H9 (cell line): ENCODE results near the gene PLA1A. TPM values are rescaled to one million over a fixed set of nuclear protein-coding genes. Genes with fewer than 3 reads are reported as not detected.

ENCODE experiments used
- DNase-seq: peaks from one replicate; pipeline ENCODE4 v3.0.0-alpha.2; 2017
- H2AFZ ChIP-seq: one replicate; pipeline ENCODE4 v1.6.1; 2013; ENCODE audit warnings: mild to moderate bottlenecking, low read length, control low read depth, moderate library complexity
- H2AK5ac ChIP-seq: 2 replicates; pipeline ENCODE4 v1.6.1; 2013; ENCODE audit warnings: low read length, control low read depth, mixed read lengths; ENCODE audit not compliant: insufficient read length
- H2BK120ac ChIP-seq: one replicate; pipeline ENCODE4 v1.6.1; 2013; ENCODE audit warnings: low read depth, mild to moderate bottlenecking, low read length, control low read depth, inconsistent platforms; ENCODE audit not compliant: poor library complexity, severe bottlenecking
- H2BK12ac ChIP-seq: 2 replicates; pipeline ENCODE4 v1.6.1; 2013; ENCODE audit warnings: low read length, control low read depth, mixed read lengths, low read depth; ENCODE audit not compliant: insufficient read length
- H2BK15ac ChIP-seq: 2 replicates; pipeline ENCODE4 v1.6.1; 2013; ENCODE audit warnings: low read depth, low read length, control low read depth
- H2BK20ac ChIP-seq: one replicate; pipeline ENCODE4 v1.6.1; 2013; ENCODE audit warnings: low read depth, mild to moderate bottlenecking, low read length, control low read depth, inconsistent platforms; ENCODE audit not compliant: poor library complexity, severe bottlenecking
- H2BK5ac ChIP-seq: 2 replicates; pipeline ENCODE4 v1.6.1; 2013; ENCODE audit warnings: low read length, control low read depth, mixed read lengths; ENCODE audit not compliant: insufficient read length
- H3K14ac ChIP-seq: 2 replicates; pipeline ENCODE4 v1.6.1; 2013; ENCODE audit warnings: low read length, control low read depth; ENCODE audit not compliant: insufficient read depth
- H3K18ac ChIP-seq: 2 replicates; pipeline ENCODE4 v1.6.1; 2013; ENCODE audit warnings: low read depth, mild to moderate bottlenecking, mixed read lengths, low read length, control low read depth; ENCODE audit not compliant: insufficient read length
- H3K23ac ChIP-seq: 2 replicates; pipeline ENCODE4 v1.6.1; 2013; ENCODE audit warnings: low read length, control low read depth, mixed read lengths, low read depth; ENCODE audit not compliant: insufficient read length
- H3K23me2 ChIP-seq: 2 replicates; pipeline ENCODE4 v1.6.1; 2013; ENCODE audit warnings: low read depth, mild to moderate bottlenecking, mixed read lengths, low read length, control low read depth; ENCODE audit not compliant: insufficient read length, poor library complexity, severe bottlenecking
- H3K27ac ChIP-seq: 2 replicates; pipeline ENCODE4 v1.5.1; 2013; ENCODE audit warnings: low read length, control low read depth, mixed read lengths, low read depth; ENCODE audit not compliant: insufficient read length
- H3K27me3 ChIP-seq: 2 replicates; pipeline ENCODE4 v1.6.1; 2013; ENCODE audit warnings: low read length, control low read depth, inconsistent platforms; ENCODE audit not compliant: insufficient read depth
- H3K4ac ChIP-seq: 2 replicates; pipeline ENCODE4 v1.6.1; 2013; ENCODE audit warnings: low read depth, mild to moderate bottlenecking, control low read depth, inconsistent platforms, low read length, moderate library complexity
- H3K4me1 ChIP-seq: 2 replicates; pipeline ENCODE4 v1.6.1; 2013; ENCODE audit warnings: low read length, control low read depth, inconsistent platforms; ENCODE audit not compliant: insufficient read depth
- H3K4me2 ChIP-seq: 2 replicates; pipeline ENCODE4 v1.6.1; 2013; ENCODE audit warnings: low read length, control low read depth, mixed read lengths; ENCODE audit not compliant: insufficient read length, insufficient read depth
- H3K56ac ChIP-seq: 2 replicates; pipeline ENCODE4 v1.6.1; 2013; ENCODE audit warnings: low read depth, mild to moderate bottlenecking, mixed read lengths, low read length, control low read depth; ENCODE audit not compliant: insufficient read length
- H3K79me1 ChIP-seq: 2 replicates; pipeline ENCODE4 v1.6.1; 2013; ENCODE audit warnings: low read depth, mild to moderate bottlenecking, moderate library complexity, low read length, control low read depth, inconsistent platforms; ENCODE audit not compliant: insufficient read depth, poor library complexity, severe bottlenecking
- H3K79me2 ChIP-seq: 2 replicates; pipeline ENCODE4 v1.6.1; 2013; ENCODE audit warnings: low read length, control low read depth, inconsistent platforms; ENCODE audit not compliant: insufficient read depth
- H3K9ac ChIP-seq: 2 replicates; pipeline ENCODE4 v1.6.1; 2013; ENCODE audit warnings: low read length, control low read depth, mixed read lengths; ENCODE audit not compliant: insufficient read length; ENCODE audit errors: extremely low read depth
- H3K9me3 ChIP-seq: one replicate; pipeline ENCODE4 v1.6.1; 2013; ENCODE audit warnings: low read depth, low read length, inconsistent platforms; ENCODE audit not compliant: control insufficient read depth
- H3T11ph ChIP-seq: one replicate; pipeline ENCODE4 v1.6.1; 2013; ENCODE audit warnings: mild to moderate bottlenecking, low read length, control low read depth, inconsistent platforms
- H4K20me1 ChIP-seq: one replicate; pipeline ENCODE4 v1.6.1; 2013; ENCODE audit not compliant: control insufficient read depth, insufficient read length, insufficient read depth
- H4K5ac ChIP-seq: 2 replicates; pipeline ENCODE4 v1.6.1; 2013; ENCODE audit warnings: low read depth, mild to moderate bottlenecking, mixed read lengths, low read length, control low read depth; ENCODE audit not compliant: insufficient read length
- H4K8ac ChIP-seq: replicated peaks from 2 replicates; pipeline ENCODE4 v1.6.1; 2013; ENCODE audit warnings: low read length, control low read depth, mixed read lengths, low read depth; ENCODE audit not compliant: insufficient read length
- H4K91ac ChIP-seq: 2 replicates; pipeline ENCODE4 v1.6.1; 2013; ENCODE audit warnings: low read depth, mild to moderate bottlenecking, moderate library complexity, mixed read lengths, low read length, control low read depth; ENCODE audit not compliant: insufficient read length
- H3K27ac Mint-ChIP-seq, 3 experiments: 2 replicates in 2 of 3; 3 replicates in 1 of 3; pipeline ENCODE4 v1.8.0; 2020 to 2021; ENCODE audit warnings: mixed read lengths in 3 of 3, mild to moderate bottlenecking in 1 of 3, moderate library complexity in 1 of 3
- H3K27me3 Mint-ChIP-seq: 2 replicates; pipeline ENCODE4 v1.8.0; 2021; ENCODE audit warnings: low read depth, mild to moderate bottlenecking, moderate library complexity, mixed read lengths
- H3K36me3 Mint-ChIP-seq, 3 experiments: 2 replicates in 2 of 3; 3 replicates in 1 of 3; pipeline ENCODE4 v1.8.0; 2020 to 2021; ENCODE audit warnings: low read depth in 3 of 3, mixed read lengths in 3 of 3; ENCODE audit not compliant: insufficient read depth in 1 of 3
- H3K4me1 Mint-ChIP-seq, 2 experiments: 2 replicates each; pipeline ENCODE4 v1.8.0; 2020; ENCODE audit warnings: mixed read lengths in 2 of 2
- H3K4me3 Mint-ChIP-seq, 2 experiments: 2 replicates in 1 of 2; 3 replicates in 1 of 2; pipeline ENCODE4 v1.8.0; 2020 to 2021; ENCODE audit warnings: mild to moderate bottlenecking in 2 of 2, mixed read lengths in 2 of 2, moderate library complexity in 1 of 2
- H3K9me3 Mint-ChIP-seq, 2 experiments: 2 replicates in 1 of 2; 3 replicates in 1 of 2; pipeline ENCODE4 v1.8.0; 2020; ENCODE audit warnings: mild to moderate bottlenecking in 2 of 2, mixed read lengths in 2 of 2, moderate library complexity in 1 of 2
- WGBS: extraction: QIAGEN DNeasy Blood & Tissue Kit; methylation state at CpG from one replicate; pipeline ENCODE4 v1.1.7; 2013; ENCODE audit warnings: missing lambda C conversion rate, low lambda C conversion rate, mixed read lengths; ENCODE audit not compliant: insufficient read length; ENCODE audit errors: extremely low coverage; 5-methylcytosine and 5-hydroxymethylcytosine counted together
- total RNA-seq: library from RNA; stranded (reverse); gene quantifications from 2 replicates; pipeline ENCODE4 v1.2.1, GENCODE V29; 2021
- TF ChIP-seq, protein P1 (sequence below): fragments of 200-600 bp; sonication (generic); conservative IDR thresholded peaks from 3 replicates; pipeline ENCODE4 v1.8.0; 2021; ENCODE audit warnings: antibody characterized with exemption, mild to moderate bottlenecking

PLA1A gene
- total RNA-seq, 1 experiment from 2014 or later, result not detected

DNA sequence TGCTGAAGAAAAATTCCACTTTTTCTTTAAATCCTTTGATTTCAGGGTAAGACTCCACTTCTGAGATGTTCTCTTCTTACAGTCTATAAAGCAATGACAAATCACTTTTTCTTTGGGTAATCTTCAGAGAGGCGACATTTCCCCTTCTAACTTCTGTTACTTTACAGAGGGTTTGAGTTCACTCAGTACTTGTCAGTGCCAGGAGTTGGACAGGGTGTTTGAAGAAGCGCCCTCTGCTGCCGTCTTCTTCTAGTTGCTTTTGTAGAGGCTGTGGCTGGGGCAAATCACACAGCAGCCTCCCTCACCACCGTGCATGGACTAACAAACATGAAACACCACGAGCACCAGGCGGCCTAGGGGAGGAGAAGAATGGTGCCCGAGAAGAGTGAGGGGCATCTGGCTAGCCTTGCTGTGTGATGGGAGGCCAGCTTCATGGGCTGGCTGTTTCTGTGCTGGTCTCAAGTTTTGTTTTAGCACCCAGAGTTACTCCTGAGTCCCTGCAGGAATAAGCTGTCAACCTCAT lies 38.2 kb upstream of the PLA1A start, which contains the start of gene CD80:
TSS of gene CD80 (minus strand) at position 174 of the 523 bp plus-strand sequence. CDS start 1,886 bp downstream, outside the sequence.
- H2BK5ac ChIP-seq, result no peak within 1 kb of the TSS
- H3K9me3 ChIP-seq, result no peaks in the 10 kb centered on the region
- peaks cover 4% of the 10 kb centered on the region for H3K27me3 Mint-ChIP-seq
- no peak within 1 kb of the TSS for H3K4ac ChIP-seq
- H3K9me3 Mint-ChIP-seq, result no peaks in the 10 kb centered on the region; a peak in 1 of 5 replicates
- no peak within 1 kb of the TSS for H3K9ac ChIP-seq
- no peak within 1 kb of the TSS for H3K56ac ChIP-seq
- WGBS, result no CpG with 5 or more reads among the region's 7 CpGs
- peak; percentile 79 for DNase-seq
- H4K91ac ChIP-seq, result no peak within 1 kb of the TSS
- no peak within 1 kb of the TSS for H3K4me2 ChIP-seq
- no peak within 1 kb of the TSS for H2BK12ac ChIP-seq
- H3K36me3 Mint-ChIP-seq, result no peaks in the 10 kb centered on the region
- peaks cover 4 to 5% of the 10 kb centered on the region in 2 experiments; a peak in 3 of 4 replicates for H3K4me1 Mint-ChIP-seq
- H3K23ac ChIP-seq, result no peak within 1 kb of the TSS
- no peaks in the 10 kb centered on the region for H3K4me1 ChIP-seq
- no peaks in the 10 kb centered on the region for H3K79me2 ChIP-seq
- H3K27ac ChIP-seq, result no peak within 1 kb of the TSS
- no peak within 1 kb of the TSS for H4K8ac ChIP-seq
- no peak within 1 kb of the TSS for H2BK20ac ChIP-seq
- H3K14ac ChIP-seq, result no peak within 1 kb of the TSS
- H4K20me1 ChIP-seq, result no peaks in the 10 kb centered on the region
- H2AFZ ChIP-seq, result no peak within 1 kb of the TSS
- TF ChIP-seq, protein P1, sequence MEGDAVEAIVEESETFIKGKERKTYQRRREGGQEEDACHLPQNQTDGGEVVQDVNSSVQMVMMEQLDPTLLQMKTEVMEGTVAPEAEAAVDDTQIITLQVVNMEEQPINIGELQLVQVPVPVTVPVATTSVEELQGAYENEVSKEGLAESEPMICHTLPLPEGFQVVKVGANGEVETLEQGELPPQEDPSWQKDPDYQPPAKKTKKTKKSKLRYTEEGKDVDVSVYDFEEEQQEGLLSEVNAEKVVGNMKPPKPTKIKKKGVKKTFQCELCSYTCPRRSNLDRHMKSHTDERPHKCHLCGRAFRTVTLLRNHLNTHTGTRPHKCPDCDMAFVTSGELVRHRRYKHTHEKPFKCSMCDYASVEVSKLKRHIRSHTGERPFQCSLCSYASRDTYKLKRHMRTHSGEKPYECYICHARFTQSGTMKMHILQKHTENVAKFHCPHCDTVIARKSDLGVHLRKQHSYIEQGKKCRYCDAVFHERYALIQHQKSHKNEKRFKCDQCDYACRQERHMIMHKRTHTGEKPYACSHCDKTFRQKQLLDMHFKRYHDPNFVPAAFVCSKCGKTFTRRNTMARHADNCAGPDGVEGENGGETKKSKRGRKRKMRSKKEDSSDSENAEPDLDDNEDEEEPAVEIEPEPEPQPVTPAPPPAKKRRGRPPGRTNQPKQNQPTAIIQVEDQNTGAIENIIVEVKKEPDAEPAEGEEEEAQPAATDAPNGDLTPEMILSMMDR, result peak; percentile 65
- H3K27ac Mint-ChIP-seq, result no peak within 1 kb of the TSS
- no peak within 1 kb of the TSS for H4K5ac ChIP-seq
- H3K27me3 ChIP-seq, result no peaks in the 10 kb centered on the region
- no peak within 1 kb of the TSS for H2BK15ac ChIP-seq
- no peaks in the 10 kb centered on the region for H3K23me2 ChIP-seq
- no peak within 1 kb of the TSS for H3K4me3 Mint-ChIP-seq
- no peaks in the 10 kb centered on the region for H3K79me1 ChIP-seq
- no peak within 1 kb of the TSS for H3K18ac ChIP-seq
- no peak within 1 kb of the TSS for H2BK120ac ChIP-seq
- no peak within 1 kb of the TSS for H2AK5ac ChIP-seq
- no peak within 1 kb of the TSS for H3T11ph ChIP-seq
